Endothelial cell (in vitro differentiated cells): ENCODE results near the gene PHGDH. TPM values are rescaled to one million over a fixed set of nuclear protein-coding genes. Genes with fewer than 3 reads are reported as not detected.
A peak's percentile ranks its signal among the peaks of the same experiment; 100 is the strongest.

Source experiments
- DNase-seq: peaks from one replicate; pipeline ENCODE4 v3.0.0; 2021; ENCODE audit warnings: low spot score
- H3K27ac Mint-ChIP-seq: one replicate; pipeline ENCODE4 v1.8.0; 2021; ENCODE audit warnings: mixed read lengths, inconsistent platforms; ENCODE audit not compliant: unreplicated experiment
- H3K27me3 Mint-ChIP-seq: one replicate; pipeline ENCODE4 v1.8.0; 2021; ENCODE audit warnings: mild to moderate bottlenecking, moderate library complexity, mixed read lengths, inconsistent platforms; ENCODE audit not compliant: unreplicated experiment
- H3K36me3 Mint-ChIP-seq: one replicate; pipeline ENCODE4 v1.8.0; 2021; ENCODE audit warnings: mild to moderate bottlenecking, low read depth, mixed read lengths, inconsistent platforms; ENCODE audit not compliant: unreplicated experiment
- H3K4me1 Mint-ChIP-seq: one replicate; pipeline ENCODE4 v1.8.0; 2021; ENCODE audit warnings: mild to moderate bottlenecking, mixed read lengths, inconsistent platforms; ENCODE audit not compliant: unreplicated experiment
- H3K4me3 Mint-ChIP-seq: one replicate; pipeline ENCODE4 v1.8.0; 2021; ENCODE audit warnings: mild to moderate bottlenecking, mixed read lengths, inconsistent platforms; ENCODE audit not compliant: unreplicated experiment
- H3K9me3 Mint-ChIP-seq: one replicate; pipeline ENCODE4 v1.8.0; 2021; ENCODE audit warnings: mixed read lengths, inconsistent platforms; ENCODE audit not compliant: unreplicated experiment
- CTCF ChIP-seq: fragments of 200-600 bp; sonication (generic); IDR thresholded peaks from one replicate; pipeline ENCODE4 v1.5.0; 2021; ENCODE audit warnings: antibody characterized with exemption; ENCODE audit not compliant: unreplicated experiment
- total RNA-seq: library from RNA; stranded (reverse); fragmentation: NEBNext Ultra II Directional; extraction: Animal tissue kit (Norgen Biotek cat#: 25700); gene quantifications from one replicate; pipeline ENCODE4 v1.2.1, GENCODE V29; 2021; ENCODE audit not compliant: unreplicated experiment

Gene PHGDH
- total RNA-seq, 1 donor from 2014 or later: 137 TPM

GRCh38 chr1:119735217-119735616, 23.5 kb downstream of the PHGDH start:
- Mint-ChIP-seq H3K4me1 (peaks cover 41% of the 10 kb centered on the region), H3K4me3 (no peak overlapping the region), H3K27ac (peak overlapping the region; percentile 43), H3K36me3 (peaks cover 18% of the 10 kb centered on the region), H3K9me3 (no peaks in the 10 kb centered on the region), H3K27me3 (peaks cover 5% of the 10 kb centered on the region)
- DNase-seq: no peak
- no peak for TF ChIP-seq CTCF

- Mint-ChIP-seq H3K9me3 (no peaks in the 10 kb centered on the region), H3K4me3 (peak overlapping the region; percentile 31), H3K27ac (no peak overlapping the region), H3K4me1 (peaks cover 39% of the 10 kb centered on the region), H3K27me3 (peaks cover 7% of the 10 kb centered on the region), H3K36me3 (peaks cover 23% of the 10 kb centered on the region)
- no peak for DNase-seq
- TF ChIP-seq CTCF: no peak
These were observed 24.9 kb downstream of the PHGDH start for GRCh38 chr1:119736649-119737039.

- H3K4me1 Mint-ChIP-seq: peaks cover 36% of the 10 kb centered on the region
- TF ChIP-seq CTCF: no peak
- peaks cover 23% of the 10 kb centered on the region for H3K36me3 Mint-ChIP-seq
These were observed 25.4 kb downstream of the PHGDH start for GRCh38 chr1:119737040-119737682.

GRCh38 chr1:119738100-119738720, 26.5 kb downstream of the PHGDH start:
- no peak for DNase-seq
- no peak overlapping the region for H3K27ac Mint-ChIP-seq
- peaks cover 10% of the 10 kb centered on the region for H3K27me3 Mint-ChIP-seq
- no peak for TF ChIP-seq CTCF
- H3K4me1 Mint-ChIP-seq: peaks cover 33% of the 10 kb centered on the region
- peak overlapping the region; percentile 39 for H3K4me3 Mint-ChIP-seq
- peaks cover 26% of the 10 kb centered on the region for H3K36me3 Mint-ChIP-seq
- no peaks in the 10 kb centered on the region for H3K9me3 Mint-ChIP-seq

More at GRCh38 chr1:119737040-119737682, 25.4 kb downstream of the PHGDH start:
- Mint-ChIP-seq H3K9me3 (no peaks in the 10 kb centered on the region), H3K4me3 (no peak overlapping the region), H3K27me3 (peaks cover 7% of the 10 kb centered on the region), H3K27ac (no peak overlapping the region)
- peak; percentile 49 for DNase-seq

GRCh38 chr1:119739150-119739549, 27.4 kb downstream of the PHGDH start:
- no peak overlapping the region for H3K4me3 Mint-ChIP-seq
- TF ChIP-seq CTCF: no peak
- peaks cover 13% of the 10 kb centered on the region for H3K27me3 Mint-ChIP-seq
- H3K36me3 Mint-ChIP-seq: peaks cover 26% of the 10 kb centered on the region
- H3K9me3 Mint-ChIP-seq: no peaks in the 10 kb centered on the region
- no peak overlapping the region for H3K27ac Mint-ChIP-seq
- DNase-seq: no peak
- H3K4me1 Mint-ChIP-seq: peaks cover 34% of the 10 kb centered on the region
